HepG2 (cell line): ENCODE data around the gene EEA1. TPM values are rescaled to one million over a fixed set of nuclear protein-coding genes. Genes with fewer than 3 reads are reported as not detected.
A peak's percentile ranks its signal among the peaks of the same experiment; 100 is the strongest.

Experiments
- ARID5B ChIP-seq: IDR thresholded peaks from 2 replicates; pipeline ENCODE4 v1.4.0; 2020; ENCODE audit warnings: mild to moderate bottlenecking, missing genetic modification reagents
- ATF4 ChIP-seq, 2 experiments: fragments of 450-650 bp in 1 of 2; sonication (generic) in 1 of 2; formaldehyde crosslinking; IDR thresholded peaks; 2 replicates each; pipeline versions ENCODE4 v1.5.0 to v1.8.0; 2020 to 2022; ENCODE audit warnings: mild to moderate bottlenecking in 1 of 2, missing genetic modification reagents in 1 of 2
- CEBPZ ChIP-seq: IDR thresholded peaks from 2 replicates; pipeline ENCODE4 v1.6.1; 2012; ENCODE audit warnings: low read length, improper control_type of control experiment
- FOXA1 ChIP-seq, 2 experiments: fragments of 450-650 bp in 1 of 2; sonication (generic) in 1 of 2; formaldehyde crosslinking in 1 of 2; IDR thresholded peaks; 2 replicates each; pipeline versions ENCODE4 v1.4.0 to v1.6.1; 2016 to 2020; ENCODE audit warnings: missing genetic modification reagents in 1 of 2
- HHEX ChIP-seq: IDR thresholded peaks from 2 replicates; pipeline ENCODE4 v1.6.1; 2016; ENCODE audit warnings: control low read depth
- HOXA3 ChIP-seq: sonication (generic); formaldehyde crosslinking; IDR thresholded peaks from 2 replicates; pipeline ENCODE4 v1.5.0; 2020; ENCODE audit warnings: missing genetic modification reagents
- KAT7 ChIP-seq: IDR thresholded peaks from 2 replicates; pipeline ENCODE4 v1.6.1; 2018; ENCODE audit warnings: borderline replicate concordance, missing compliant biosample characterization
- KDM5A ChIP-seq: fragments of 200-600 bp; sonication (generic); IDR thresholded peaks from 2 replicates; pipeline ENCODE4 v1.7.0; 2018; ENCODE audit warnings: antibody characterized with exemption, mild to moderate bottlenecking, low read length, borderline replicate concordance
- MEIS2 ChIP-seq: sonication (generic); formaldehyde crosslinking; IDR thresholded peaks from 2 replicates; pipeline ENCODE4 v1.9.0; 2021; ENCODE audit warnings: mild to moderate bottlenecking, missing genetic modification reagents
- NCOA5 ChIP-seq: sonication (generic); formaldehyde crosslinking; IDR thresholded peaks from 2 replicates; pipeline ENCODE4 v1.4.0; 2020; ENCODE audit warnings: missing genetic modification reagents
- NR1H2 ChIP-seq: sonication (generic); formaldehyde crosslinking; IDR thresholded peaks from 2 replicates; pipeline ENCODE4 v1.8.1; 2022; ENCODE audit warnings: low read depth, missing genetic modification reagents, borderline replicate concordance
- RBFOX2 ChIP-seq: fragments of 200-400 bp; formaldehyde crosslinking; IDR thresholded peaks from 2 replicates; pipeline ENCODE4 v1.6.1; 2017; ENCODE audit warnings: low read depth, mild to moderate bottlenecking, low read length
- SCMH1 ChIP-seq: sonication (generic); formaldehyde crosslinking; IDR thresholded peaks from 2 replicates; pipeline ENCODE4 v1.9.0; 2021; ENCODE audit warnings: missing genetic modification reagents, mild to moderate bottlenecking, borderline replicate concordance
- SIN3A ChIP-seq: IDR thresholded peaks from 2 replicates; pipeline ENCODE4 v1.6.1; 2011; ENCODE audit warnings: low read depth, mild to moderate bottlenecking, control low read depth, low read length, borderline replicate concordance
- SIX1 ChIP-seq: sonication (generic); formaldehyde crosslinking; IDR thresholded peaks from 2 replicates; pipeline ENCODE4 v1.4.0; 2020; ENCODE audit warnings: missing genetic modification reagents, borderline replicate concordance
- ZBTB33 ChIP-seq: sonication (generic); formaldehyde crosslinking; IDR thresholded peaks from 2 replicates; pipeline ENCODE4 v1.4.0; 2020; ENCODE audit warnings: missing genetic modification reagents
- ZNF382 ChIP-seq: sonication (generic); formaldehyde crosslinking; IDR thresholded peaks from 2 replicates; pipeline ENCODE4 v1.5.0; 2020; ENCODE audit warnings: missing genetic modification reagents, mild to moderate bottlenecking, borderline replicate concordance
- ZSCAN9 ChIP-seq: IDR thresholded peaks from 2 replicates; pipeline ENCODE4 v1.6.1; 2016; ENCODE audit warnings: borderline replicate concordance
- polyA plus RNA-seq, 8 experiments: library from polyadenylated mRNA; depleted of rRNA in 3 of 8; stranded (reverse) in 7 of 8; unstranded in 1 of 8; fragments of >200 nt; fragmentation: Illumina TruSeq in 4 of 8; extraction: Trizol in 4 of 8; gene quantifications; 2 replicates each; pipeline versions ENCODE4 v1.2.1 to v1.2.3, GENCODE V29; 2011 to 2016; ENCODE audit warnings: low read depth in 4 of 8, missing spikeins in 1 of 8, mixed read lengths in 1 of 8; ENCODE audit not compliant: insufficient read depth in 1 of 8
- total RNA-seq, 5 experiments: library from RNA; depleted of rRNA; stranded (reverse); fragments of >200 nt; fragmentation: Illumina TruSeq; extraction: Trizol; gene quantifications; 2 replicates each; pipeline ENCODE4 v1.2.3, GENCODE V29; 2016; ENCODE audit warnings: low read depth in 1 of 5

The EEA1 gene
- total and polyA plus RNA-seq, 2 of the 13 experiments (the other 11 are each of a cell fraction or from before 2014, with no cell fraction given) = 5.0 to 19.3 TPM

GRCh38 chr12:92928962-92929915 lies at the start of gene EEA1 (continued):
- no peak for TF ChIP-seq KDM5A
- peak; percentile 72; the same call in 1 of the 2 replicates for TF ChIP-seq ZSCAN9 (CRISPR knock-in tag)
- TF ChIP-seq NCOA5 (CRISPR knock-in tag) = no peak
- TF ChIP-seq KAT7 (CRISPR knock-in tag) = peak; percentile 77; the same call in 1 of the 2 replicates
- no peak for TF ChIP-seq NR1H2
- 0 out of 4 replicates have a peak, but pooled peaks of 1 of the 2 experiments have one; percentile 28 for TF ChIP-seq ATF4 (CRISPR knock-in tag; IDR thresholded peaks at IDR 0.05)
- no peak for TF ChIP-seq SIN3A
- peak; percentile 80 for TF ChIP-seq ARID5B (CRISPR knock-in tag)
- peak; percentile 94 for TF ChIP-seq RBFOX2
- TF ChIP-seq FOXA1 (IDR thresholded peaks at IDR 0.05) = no peak
- TF ChIP-seq FOXA1 (CRISPR knock-in tag; IDR thresholded peaks at IDR 0.05) = no peak; the same call in 1 of the 2 replicates
- TF ChIP-seq ZBTB33 (CRISPR knock-in tag) = no peak; the same call in 1 of the 2 replicates
- TF ChIP-seq HHEX (CRISPR knock-in tag) = no peak
- no peak for TF ChIP-seq SCMH1
- TF ChIP-seq SIX1 (CRISPR knock-in tag) = no peak
- TF ChIP-seq CEBPZ = no peak
- TF ChIP-seq MEIS2 = peak; percentile 97
- TF ChIP-seq ZNF382 = no peak
- peak; percentile 92 for TF ChIP-seq HOXA3 (CRISPR knock-in tag)
